Measurements from ENCODE around the gene ZNF324B.
"Not testable (repeated sequence)": the region's sequence is repeated elsewhere in the genome, so short reads cannot be mapped to it uniquely, and the experiment has no call there.

Gene ZNF324B

DNA sequence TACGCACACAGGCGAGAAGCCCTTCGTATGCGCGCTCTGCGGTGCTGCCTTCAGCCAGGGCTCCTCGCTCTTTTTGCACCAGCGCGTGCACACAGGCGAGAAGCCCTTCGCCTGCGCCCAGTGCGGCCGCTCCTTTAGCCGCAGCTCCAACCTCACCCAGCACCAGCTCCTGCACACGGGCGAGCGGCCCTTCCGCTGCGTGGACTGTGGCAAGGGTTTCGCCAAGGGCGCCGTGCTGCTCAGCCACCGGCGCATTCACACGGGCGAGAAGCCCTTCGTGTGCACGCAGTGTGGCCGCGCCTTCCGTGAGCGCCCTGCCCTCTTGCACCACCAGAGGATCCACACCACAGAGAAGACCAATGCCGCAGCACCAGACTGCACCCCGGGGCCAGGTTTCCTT is 4.7 kb downstream of the ZNF324B start:
- DNase-seq, result no peak

DNA sequence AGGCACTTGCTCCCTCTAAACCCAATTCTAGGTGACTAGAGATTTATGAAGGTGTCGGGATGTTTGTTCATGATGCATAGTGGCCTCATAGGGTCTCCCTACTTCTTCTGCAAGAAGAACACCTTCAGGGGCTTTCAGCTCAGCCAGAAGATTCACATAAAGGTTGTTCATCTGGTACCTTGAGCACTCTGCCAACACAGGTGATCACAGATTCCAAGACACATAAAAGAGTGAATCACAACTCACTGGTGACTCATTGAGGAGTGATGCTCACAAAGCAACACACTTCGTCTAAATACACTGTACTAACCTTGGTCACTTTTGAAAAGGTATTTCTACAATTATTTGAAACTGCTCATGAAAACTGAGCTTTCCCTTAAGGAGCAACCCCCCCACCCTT is 8.6 kb downstream of the ZNF324B start:
- no peak for DNase-seq

DNA sequence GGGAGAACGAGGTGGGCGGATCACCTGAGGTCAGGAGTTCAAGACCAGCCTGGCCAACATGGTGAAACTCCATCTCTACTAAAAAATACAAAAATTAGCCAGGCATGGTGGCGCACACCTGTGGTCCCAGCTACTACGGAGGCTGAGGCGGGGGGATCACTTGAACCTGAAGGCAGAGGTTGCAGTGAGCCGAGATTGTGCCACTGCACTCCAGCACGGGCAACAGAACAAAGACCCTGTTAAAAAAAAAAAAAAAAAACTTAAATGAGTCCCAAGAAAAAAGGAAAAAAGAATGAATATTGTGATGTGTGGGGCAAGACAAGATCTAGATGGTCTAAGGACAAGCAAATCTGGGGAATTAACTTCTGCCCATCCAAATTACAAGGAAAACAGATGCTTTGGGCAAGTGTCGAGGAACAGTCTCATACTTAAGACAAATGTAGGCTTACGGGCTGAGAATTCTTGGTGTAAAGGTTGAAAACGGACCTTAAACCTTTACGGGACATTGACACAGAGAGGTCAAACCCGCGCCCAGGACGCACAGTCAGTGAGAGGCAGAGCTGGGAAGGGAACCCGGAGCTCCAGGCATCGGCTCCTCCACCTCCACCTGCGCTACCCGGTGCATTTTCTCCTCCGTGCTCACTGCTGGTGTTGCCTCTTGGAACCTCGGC is 14.8 kb downstream of the ZNF324B start:
- DNase-seq, result no peak

DNA sequence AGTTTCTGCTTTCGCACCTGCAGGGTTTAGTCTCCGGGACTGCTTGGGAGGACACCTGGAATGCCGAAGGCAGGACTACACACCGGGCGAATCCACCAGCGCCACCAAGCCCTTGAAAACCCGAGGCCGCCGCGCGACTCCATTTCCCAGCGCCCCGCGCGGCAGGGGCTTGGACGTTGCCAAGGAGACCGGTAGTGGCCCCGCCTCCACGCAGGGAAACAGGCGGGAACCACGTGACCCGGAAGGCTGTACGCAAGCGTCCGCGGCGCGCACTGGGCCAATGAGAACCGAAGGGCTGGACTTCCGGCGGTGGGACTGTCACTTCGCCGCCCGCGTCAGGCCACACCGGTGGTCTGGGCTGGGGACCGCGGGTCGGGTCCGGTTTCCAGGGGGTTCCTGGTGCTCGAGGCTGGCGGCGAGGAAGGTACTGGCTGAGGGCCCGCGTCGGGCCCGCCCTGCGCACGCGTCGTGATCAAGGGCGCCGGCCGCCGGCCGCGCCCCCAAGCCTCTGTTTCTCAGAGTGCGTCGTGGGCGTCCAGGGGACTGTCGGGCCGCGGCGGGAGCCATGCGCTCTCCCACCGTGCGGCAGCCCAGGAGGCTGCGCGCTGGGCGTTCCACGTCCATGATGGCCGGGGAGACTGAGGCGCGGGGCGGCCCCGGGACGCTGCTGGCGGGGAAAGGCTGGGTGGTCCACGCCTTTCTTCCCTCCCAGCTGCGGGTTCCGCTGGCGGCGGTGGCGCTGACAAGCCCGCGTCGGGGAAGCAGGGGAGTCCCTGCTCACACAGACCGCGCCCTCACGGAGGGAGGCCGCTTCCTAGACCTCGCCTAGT is 15.6 kb downstream of the ZNF324B start, which contains the start of gene ZNF324:
Gene ZNF324 (plus strand): TSS at position 321 of the 830 bp plus-strand sequence. CDS start 2,106 bp downstream, outside the sequence.
- DNase-seq, result peak; percentile 79

DNA sequence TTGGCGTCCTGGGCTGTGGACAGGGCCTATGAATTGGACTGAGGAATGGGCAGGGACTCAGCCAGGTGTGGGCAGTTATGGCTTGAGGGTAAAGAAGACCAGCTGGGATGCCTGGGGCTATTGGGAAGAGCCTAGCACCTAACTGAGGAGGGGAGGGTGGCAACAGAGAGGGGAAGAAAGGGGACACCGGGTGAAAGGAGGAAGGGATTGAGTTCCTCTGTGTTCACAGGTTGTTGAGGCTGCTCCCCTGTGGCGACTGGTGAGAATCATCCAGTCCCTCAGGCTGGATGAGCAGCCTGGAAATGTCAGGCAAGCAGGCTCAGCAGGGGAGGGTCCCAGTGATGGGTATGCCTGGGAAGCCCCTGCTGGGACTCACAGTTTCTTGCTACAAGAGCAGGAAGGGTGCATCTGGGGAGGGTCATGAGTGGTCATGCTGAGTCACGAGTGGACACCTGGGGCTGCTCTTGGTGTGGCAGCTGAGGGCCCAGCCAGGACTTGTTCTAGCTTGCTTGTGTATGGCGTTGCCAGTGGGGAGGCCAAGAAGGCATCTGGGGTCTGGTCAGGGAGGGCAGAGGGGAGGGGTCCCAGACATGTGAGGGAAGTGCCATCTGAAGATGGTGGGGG is 16.9 kb downstream of the ZNF324B start:
- no peak for DNase-seq

DNA sequence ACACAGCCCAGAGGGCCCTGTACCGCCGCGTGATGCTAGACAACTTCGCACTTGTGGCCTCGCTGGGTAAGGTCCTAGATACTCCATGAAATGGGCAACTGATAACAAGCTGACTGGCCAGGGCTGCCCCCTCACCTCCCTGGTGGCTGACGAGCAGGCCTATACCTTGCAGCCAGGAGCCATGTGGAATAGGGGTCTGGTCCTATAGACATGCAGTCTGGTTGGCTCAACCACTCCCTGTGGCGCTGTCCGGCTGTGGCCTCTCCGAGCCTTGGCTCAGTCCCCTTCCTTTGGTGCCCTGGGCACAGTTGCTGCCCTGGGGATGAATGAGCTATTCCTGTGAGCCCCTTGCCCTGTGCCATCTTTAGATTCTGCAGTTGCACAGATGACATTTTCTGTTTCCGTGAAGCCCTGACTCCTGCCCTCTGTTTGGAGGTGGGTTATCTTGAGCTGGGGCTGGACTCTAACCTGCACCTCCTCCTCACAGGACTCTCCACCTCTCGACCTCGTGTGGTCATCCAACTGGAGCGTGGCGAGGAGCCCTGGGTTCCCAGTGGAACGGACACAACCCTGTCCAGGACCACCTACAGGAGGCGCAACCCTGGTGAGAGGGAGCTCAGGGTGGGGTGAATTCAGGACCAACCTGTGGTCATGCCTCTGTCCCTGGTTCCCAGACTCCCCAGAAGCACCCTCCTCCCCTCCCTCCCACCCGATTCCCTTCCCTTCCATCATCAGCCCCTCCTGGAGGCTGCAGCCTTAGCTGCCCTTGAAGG is 18.0 kb downstream of the ZNF324B start:
- no peak for DNase-seq

DNA sequence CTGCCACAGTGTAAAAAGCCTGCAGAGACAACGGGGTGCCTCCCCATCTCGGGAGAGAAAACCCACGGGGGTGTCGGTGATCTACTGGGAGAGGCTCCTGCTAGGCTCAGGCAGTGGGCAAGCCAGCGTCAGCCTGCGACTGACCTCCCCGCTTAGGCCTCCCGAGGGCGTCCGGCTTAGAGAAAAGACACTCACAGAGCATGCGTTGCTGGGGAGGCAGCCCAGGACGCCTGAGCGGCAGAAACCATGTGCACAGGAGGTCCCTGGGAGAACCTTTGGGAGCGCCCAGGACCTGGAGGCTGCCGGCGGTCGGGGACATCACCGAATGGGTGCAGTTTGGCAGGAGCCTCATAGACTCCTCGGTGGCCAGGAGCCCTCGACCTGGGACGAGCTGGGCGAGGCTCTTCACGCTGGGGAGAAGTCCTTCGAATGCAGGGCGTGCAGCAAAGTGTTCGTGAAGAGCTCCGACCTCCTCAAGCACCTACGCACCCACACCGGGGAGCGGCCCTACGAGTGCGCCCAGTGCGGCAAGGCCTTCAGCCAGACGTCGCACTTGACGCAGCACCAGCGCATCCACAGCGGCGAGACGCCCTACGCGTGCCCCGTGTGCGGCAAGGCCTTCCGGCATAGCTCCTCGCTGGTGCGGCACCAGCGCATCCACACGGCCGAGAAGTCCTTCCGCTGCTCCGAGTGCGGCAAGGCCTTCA is 19.6 kb downstream of the ZNF324B start:
- not testable (repeated sequence) for DNase-seq

DNA sequence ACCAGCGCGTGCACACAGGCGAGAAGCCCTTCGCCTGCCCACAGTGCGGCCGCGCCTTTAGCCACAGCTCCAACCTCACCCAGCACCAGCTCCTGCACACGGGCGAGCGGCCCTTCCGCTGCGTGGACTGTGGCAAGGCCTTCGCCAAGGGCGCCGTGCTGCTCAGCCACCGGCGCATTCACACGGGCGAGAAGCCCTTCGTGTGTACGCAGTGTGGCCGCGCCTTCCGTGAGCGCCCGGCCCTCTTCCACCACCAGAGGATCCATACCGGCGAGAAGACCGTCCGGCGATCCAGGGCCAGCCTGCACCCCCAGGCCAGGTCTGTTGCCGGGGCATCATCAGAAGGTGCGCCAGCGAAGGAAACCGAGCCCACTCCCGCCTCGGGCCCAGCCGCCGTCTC is 20.3 kb downstream of the ZNF324B start:
- no peak for DNase-seq

DNA sequence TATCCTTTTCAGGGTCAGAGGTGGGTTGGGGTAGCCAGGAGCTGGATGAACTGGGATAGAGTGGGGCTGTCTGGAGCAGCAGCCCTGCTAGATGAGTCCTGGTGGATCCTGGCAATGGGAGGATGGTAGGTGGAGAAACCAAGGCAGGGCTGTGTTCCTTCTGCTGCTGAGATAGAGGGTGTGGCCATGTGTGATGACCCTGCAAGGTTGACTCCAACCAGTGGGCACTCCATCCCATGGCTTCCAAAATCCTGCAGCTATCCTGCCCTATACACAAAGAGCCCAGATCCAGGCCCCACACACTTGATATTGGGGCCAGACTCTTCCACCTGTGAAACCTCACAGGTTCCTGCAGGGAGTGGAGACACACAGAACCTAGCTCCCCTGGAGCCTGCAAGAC is 22.4 kb downstream of the ZNF324B start:
- DNase-seq, result no peak

DNA sequence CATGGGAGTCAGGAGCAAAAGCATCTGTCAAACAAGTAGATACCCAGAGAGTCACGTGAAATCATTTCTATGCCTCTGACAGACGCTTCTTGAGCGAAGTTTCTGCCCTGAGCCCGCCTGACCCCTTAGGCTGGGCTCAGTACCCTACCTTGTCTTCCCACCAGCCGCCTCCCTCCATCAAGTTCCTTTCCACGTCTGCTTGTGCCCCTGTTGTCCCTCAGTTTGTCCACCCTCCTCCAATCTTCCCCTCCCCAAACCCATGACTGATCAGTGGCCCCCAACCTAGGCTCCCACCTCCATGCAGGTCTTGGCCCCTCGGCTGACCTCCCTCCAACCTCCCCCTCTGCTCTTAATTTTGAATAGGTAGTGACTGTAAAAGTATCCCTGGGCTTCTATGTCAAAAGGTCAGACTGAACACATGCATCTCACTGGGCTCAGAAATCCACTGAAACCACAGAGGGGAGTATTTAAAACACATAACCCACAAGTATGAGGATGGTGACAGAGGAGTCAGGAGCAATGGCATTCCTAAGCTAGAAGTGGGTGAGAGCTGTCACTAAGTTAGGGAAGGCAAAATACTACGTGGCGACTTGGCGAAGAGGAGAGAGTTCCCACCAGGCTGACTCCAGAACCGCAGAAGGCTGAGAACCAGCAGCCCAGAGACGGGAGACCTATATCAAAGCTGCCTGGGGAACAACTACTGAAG is 23.0 kb downstream of the ZNF324B start:
- no peak for DNase-seq

DNA sequence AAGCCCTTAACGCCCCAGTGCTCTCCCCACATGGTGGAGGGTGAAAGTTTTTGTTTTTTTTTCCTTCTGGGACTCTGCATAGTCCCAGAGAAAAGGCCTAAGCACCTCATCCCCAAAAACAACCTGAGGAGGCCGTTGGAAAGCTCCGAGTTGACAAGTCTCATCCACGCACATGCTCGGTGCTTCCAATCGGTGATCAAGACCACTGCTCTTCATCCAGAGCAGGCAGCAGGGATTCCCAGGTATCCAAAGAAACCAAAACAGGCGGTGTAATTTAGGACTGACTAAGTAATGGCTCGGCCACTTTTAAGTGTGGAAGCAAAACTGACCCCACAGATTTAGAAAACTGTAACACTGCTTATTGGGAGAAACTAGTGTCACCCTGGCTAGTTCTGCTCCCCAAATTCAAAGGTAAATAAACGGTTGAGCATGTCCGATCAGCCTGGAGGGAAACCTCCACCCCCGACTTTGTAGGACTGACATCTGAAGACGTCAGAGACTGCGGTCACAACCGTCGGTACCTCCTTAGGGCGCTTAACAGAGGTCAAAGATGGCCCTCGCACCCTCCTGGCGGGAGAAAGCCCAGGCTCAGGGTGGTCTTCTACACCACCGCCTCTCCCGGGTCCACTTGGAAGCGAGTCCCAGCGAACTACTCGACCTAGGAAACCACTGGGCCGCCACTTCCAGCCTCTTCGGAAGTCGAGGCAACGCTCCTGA is 23.7 kb downstream of the ZNF324B start:
- DNase-seq, result no peak

DNA sequence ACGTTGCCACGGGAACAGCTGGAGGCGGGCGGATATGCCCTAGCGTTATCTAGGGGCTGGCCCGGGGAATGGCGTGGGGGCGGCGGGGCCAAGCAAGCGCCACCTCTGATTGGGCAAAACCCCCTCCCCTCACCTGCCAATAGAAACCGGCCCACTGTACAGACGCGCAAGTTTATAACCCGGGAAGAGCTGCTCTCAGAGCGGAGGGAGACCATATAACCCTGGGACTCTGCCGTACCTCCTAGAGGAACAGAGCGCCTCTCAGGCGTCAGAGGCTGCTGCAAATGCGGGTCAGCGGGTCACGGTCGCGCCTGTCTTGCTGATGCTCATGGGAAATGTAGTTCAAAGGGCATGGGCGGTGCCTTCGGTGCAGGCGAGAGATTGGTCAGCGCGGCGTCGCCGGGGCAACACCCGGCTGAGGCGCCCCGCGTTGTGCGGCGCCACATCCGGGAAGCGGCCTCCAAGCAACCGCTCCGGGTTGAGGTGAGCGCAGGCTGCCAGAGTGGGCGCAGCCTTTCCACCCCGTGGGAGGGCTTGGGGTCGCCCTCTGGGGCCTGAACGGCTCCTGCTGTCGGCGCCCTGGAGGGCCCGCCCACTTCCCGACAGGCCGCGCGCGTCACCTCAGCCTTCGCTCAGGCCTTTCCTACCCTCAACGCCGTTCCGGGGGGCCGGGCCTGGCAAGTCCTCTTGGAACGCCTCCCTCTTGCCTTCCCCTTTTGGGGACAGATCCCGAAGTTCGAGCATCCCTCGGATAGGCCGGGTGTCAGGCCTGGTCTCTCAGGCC is 24.5 kb downstream of the ZNF324B start, which contains the start of gene ZNF446:
Gene ZNF446 (plus strand): TSS at position 639 of the 784 bp plus-strand sequence. CDS start 867 bp downstream, outside the sequence.
- DNase-seq, result peak; percentile 88

DNA sequence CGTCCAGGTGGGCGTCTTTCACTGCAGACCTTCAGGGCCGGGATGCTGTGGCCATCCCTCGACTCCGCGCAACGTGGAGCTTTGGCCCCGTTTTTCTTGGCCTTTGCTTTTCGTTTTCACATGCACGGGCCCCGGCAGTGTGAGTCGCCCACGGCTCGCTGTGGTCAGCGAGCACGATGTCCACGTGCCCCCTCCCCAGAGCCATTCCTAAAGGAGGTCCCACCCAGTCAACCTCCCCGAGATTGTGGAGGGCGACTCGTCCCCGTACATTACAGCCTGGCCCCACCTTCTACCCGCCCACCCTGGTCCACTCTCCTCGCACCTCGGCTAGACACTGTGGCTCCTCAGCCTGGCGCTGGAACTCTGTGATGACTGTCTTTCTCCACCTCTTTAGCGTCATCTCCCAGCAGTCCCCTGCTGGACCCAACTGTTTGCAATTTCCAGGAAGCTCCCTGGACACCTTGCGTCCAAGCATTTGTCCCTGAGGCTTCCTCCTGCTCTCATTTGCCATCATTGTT is 25.1 kb downstream of the ZNF324B start:
- no peak for DNase-seq

DNA sequence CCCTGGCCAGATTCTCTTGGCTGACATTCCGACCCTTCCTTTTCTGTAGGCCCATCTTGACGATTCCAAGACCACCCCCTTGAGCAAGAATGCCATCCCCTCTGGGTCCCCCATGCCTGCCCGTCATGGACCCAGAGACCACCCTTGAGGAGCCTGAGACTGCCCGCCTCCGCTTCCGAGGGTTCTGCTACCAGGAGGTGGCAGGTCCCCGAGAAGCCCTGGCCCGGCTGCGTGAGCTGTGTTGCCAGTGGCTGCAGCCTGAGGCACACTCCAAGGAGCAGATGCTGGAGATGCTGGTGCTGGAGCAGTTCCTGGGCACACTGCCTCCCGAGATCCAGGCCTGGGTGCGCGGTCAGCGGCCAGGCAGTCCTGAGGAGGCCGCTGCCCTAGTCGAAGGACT is 25.7 kb downstream of the ZNF324B start:
- DNase-seq, result no peak

DNA sequence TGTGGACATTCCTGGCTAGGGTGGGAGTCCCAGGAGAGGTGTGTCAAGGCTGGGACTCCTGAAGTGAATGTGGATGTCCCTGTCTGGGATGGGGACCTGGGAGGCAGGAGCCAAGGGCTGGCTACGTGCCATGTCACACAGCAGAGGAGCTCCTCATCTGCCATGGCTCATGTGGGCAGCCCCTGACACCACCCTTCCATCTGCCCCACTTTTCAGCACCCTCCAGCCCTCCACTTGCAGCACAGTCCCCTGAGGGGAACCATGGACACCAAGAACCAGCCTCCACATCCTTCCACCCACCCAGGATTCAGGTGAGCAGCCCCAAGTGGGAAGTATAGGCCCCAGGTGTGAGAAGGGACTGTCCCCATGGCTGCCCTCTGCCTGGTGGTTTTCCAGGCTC is 26.4 kb downstream of the ZNF324B start:
- no peak for DNase-seq

DNA sequence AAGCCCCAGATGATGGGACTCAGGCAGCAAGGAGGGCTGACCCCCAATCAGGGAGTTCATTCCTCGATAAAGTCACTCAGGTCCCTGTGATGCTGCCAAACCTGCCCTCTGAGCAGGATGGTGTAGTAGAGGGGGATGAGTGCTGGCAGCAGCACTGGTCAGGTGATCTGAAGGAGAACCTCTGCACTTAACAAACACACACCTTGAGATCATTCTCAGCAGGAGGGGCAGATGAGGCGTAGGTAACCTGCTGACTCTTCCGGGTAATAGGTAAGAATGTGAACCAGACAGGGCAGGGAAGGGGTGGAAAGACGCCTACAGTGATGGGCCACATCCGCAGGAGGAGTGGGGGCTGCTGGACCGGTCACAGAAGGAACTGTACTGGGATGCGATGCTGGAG is 27.9 kb downstream of the ZNF324B start:
- no peak for DNase-seq

DNA sequence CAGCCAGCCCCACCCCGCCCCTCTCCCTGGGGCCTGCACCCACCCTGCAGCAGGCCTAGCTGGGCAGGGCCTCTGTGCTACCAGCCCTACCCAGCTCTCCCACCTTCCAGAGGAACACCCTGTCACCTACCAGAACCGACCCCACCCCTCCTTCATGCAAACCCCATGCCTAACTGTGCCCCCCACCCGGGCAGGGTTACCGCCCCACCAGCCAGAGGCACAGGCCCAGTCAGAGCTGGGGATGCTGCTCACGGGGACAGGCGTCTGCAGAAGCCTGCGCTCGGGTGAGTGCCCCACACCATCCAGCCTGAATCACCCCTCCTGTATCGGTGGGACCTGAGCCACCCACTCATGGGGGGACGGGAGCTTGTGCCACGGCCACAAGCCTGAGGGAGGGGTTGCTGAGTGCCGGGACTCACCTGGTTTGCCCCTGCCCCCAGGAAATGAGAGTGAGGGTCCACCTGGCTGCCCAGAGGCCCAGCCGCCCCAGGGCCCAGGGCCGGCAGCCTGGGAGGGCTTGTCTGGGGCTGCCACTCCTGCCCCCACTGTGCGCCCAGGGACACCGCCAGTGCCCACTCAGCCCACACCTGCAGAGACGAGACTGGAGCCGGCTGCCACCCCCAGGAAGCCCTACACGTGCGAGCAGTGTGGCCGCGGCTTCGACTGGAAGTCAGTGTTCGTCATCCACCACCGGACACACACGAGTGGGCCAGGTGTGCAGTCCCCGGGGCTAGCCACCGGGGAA is 28.5 kb downstream of the ZNF324B start:
- no peak for DNase-seq

DNA sequence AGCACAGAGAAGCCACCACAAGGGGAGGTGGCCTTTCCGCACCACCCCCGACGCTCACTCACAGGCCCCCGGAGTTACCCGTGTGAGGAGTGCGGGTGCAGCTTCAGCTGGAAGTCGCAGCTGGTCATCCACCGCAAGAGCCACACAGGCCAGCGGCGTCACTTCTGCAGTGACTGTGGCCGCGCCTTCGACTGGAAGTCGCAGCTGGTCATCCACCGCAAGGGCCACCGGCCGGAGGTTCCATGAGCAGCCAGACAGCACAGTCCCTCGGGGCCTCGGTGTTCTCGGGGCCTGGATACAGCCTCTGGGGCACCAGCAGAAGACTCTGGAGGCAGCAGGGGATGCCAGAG is 29.0 kb downstream of the ZNF324B start:
- no peak for DNase-seq

DNA sequence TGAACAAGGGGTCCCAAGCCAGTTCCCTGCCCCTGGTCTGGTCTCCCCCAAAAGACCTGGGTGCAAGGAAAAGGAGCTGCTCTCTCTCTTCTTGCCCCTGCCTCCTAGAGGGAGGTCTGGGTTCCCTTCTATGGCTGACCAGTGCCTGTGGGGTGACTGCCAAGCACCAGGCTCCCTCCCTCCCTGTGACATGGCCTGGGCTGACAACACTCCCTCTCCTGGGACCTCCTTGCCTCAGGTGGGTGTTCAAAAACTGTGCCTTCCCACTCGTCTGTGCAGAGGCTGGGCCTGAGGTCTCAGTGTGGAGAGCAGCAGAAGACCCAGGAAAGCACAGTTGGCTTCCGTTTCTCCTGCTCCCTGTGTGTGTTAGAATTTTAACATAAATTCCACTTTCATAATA is 29.4 kb downstream of the ZNF324B start:
- DNase-seq, result no peak
